HUES6 (cell line): Measurements from ENCODE around the gene SMYD3.

Experiments
- H3K27ac ChIP-seq: 2 replicates; pipeline ENCODE4 v1.7.0; 2013; ENCODE audit warnings: low read depth, mild to moderate bottlenecking, low read length, inconsistent platforms
- H3K27me3 ChIP-seq: 2 replicates; pipeline ENCODE4 v1.6.1; 2013; ENCODE audit warnings: low read length; ENCODE audit not compliant: control insufficient read depth, insufficient read depth
- H3K36me3 ChIP-seq: 2 replicates; pipeline ENCODE4 v1.6.1; 2013; ENCODE audit warnings: low read length; ENCODE audit not compliant: control insufficient read depth, insufficient read depth
- H3K4me1 ChIP-seq: 2 replicates; pipeline ENCODE4 v1.6.1; 2013; ENCODE audit warnings: low read length; ENCODE audit not compliant: control insufficient read depth, insufficient read depth
- H3K4me3 ChIP-seq: 2 replicates; pipeline ENCODE4 v1.5.1; 2013; ENCODE audit warnings: low read depth, low read length
- H3K9ac ChIP-seq: one replicate; pipeline ENCODE4 v1.6.1; 2013; ENCODE audit warnings: mild to moderate bottlenecking, low read length
- H3K9me3 ChIP-seq: 2 replicates; pipeline ENCODE4 v1.6.1; 2013; ENCODE audit warnings: low read depth, low read length; ENCODE audit not compliant: control insufficient read depth, insufficient read depth

The SMYD3 gene

DNA sequence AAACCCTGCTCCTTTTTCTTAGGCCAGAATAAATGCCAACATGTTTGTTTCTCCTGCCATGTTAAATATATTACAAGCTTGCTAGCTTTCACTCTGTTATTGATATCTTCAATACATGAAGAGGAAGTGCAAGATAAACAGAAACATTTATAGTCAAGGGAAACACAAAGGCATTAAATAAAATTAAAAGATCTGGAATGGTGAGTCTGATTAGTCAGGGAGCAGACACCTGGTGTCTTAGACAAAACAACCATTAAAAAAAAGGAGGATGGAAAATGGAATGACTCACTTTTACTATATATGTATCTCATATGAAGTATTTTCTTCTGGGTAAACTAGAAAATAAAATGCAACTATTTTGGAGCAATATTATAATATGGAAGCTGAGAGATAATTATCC, 123.3 kb downstream of the SMYD3 start:
- H3K9ac ChIP-seq = no peak overlapping the region
- peaks cover 5% of the 10 kb centered on the region; the same call in 1 of the 2 replicates for H3K4me1 ChIP-seq
- no peaks in the 10 kb centered on the region for H3K27me3 ChIP-seq
- H3K9me3 ChIP-seq = no peaks in the 10 kb centered on the region
- no peaks in the 10 kb centered on the region for H3K36me3 ChIP-seq
- no peak overlapping the region for H3K4me3 ChIP-seq
- H3K27ac ChIP-seq = no peak overlapping the region

DNA sequence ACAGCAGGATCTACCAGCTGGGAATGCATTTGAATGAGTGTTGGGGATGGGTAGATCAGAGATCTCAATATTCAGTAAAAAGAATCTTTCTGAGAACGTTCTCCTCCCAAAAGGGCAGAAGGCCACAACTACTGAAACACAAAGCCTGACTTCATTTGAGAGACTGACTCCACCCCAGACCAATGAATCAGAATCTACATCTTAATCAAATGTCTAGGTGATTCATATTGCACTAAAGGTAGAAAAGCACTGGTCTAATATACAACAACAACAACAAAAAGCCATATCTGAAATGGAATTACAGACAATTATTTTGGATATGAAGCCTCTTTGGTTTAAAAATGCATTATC, 123.9 kb downstream of the SMYD3 start:
- Histone ChIP-seq H3K36me3 (no peaks in the 10 kb centered on the region), H3K27ac (no peak overlapping the region), H3K4me1 (peaks cover 5% of the 10 kb centered on the region; the same call in 1 of the 2 replicates), H3K9ac (no peak overlapping the region), H3K27me3 (no peaks in the 10 kb centered on the region), H3K4me3 (no peak overlapping the region), H3K9me3 (no peaks in the 10 kb centered on the region)

DNA sequence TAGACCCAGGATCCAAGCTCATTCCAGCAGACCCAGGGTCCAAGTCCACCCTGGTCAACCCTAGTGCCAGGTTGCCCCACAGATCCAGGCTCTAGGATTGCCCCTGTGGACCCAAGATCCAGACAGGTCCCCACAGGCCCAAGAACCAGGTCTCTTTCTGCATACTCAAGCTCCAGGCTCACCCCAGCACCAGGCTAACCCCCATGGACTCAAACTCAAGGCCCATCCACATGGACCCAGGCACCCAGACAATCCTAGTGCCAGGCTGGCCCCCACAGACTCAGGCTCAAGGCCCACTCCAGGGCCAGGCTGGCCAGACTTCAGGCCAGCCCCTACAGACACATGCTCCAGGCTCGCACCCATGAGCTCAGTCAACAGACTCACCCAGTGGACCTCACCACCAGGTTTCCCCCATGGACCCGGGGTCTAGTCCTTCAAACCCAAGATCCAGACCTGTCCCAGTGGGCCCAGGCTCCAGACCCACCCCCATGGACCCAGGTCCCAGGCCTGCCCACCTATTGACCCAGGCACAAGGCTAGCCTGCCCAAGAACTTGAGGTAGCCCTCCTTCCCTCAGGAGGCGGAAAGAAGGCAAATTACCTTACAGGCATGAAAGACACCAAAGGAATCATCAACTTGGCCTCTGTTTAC, 124.4 kb downstream of the SMYD3 start:
- no peaks in the 10 kb centered on the region for H3K36me3 ChIP-seq
- peaks cover 5% of the 10 kb centered on the region; the same call in 1 of the 2 replicates for H3K4me1 ChIP-seq
- no peak overlapping the region for H3K9ac ChIP-seq
- H3K27me3 ChIP-seq = no peaks in the 10 kb centered on the region
- no peaks in the 10 kb centered on the region for H3K9me3 ChIP-seq
- no peak overlapping the region for H3K27ac ChIP-seq
- H3K4me3 ChIP-seq = no peak overlapping the region

DNA sequence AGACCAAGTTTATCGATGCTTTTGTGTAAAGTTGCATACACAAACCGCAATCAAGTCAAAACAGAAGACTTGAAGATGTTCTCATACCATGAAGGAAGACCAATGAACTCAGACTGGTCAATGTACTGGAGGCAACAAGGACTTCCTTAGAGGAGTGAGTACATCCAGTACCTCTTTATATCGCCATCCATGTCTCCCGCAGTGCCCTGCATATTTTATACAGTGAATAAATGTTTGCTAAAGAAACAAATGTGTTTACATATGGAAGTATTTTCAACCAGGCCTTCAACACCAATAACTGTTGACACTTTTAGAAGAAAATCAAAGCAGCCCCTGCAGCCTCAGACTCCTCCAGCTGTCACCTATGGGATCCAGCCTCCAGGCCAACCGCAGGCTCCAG, 125.6 kb downstream of the SMYD3 start:
- Histone ChIP-seq H3K4me1 (peaks cover 5% of the 10 kb centered on the region; the same call in 1 of the 2 replicates), H3K27me3 (no peaks in the 10 kb centered on the region), H3K36me3 (no peaks in the 10 kb centered on the region), H3K27ac (no peak overlapping the region), H3K4me3 (no peak overlapping the region), H3K9me3 (no peaks in the 10 kb centered on the region), H3K9ac (no peak overlapping the region)

DNA sequence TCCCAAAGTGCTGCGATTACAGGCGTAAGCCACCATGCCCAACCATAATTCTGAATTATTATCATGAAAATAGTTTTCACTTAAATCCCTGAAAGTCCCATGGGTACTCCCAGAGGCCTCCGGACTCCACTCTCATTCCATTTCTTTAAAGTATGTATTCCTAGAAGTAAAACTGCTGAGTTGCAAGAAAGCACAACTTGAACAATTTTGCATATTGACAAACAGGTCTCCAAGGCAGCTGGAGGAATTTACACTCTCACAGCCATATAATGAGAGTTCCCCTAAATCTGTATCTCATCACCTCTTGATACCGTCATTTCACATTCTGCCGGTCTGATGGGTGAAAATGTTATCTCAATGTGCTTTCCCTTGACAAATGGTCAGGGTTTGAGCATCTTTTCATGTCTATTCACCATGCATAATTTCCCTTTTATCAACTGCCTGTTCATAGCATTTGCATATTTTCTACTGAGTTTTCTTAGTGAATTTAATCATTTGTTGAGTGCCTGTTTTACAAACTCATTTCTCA, 129.4 kb downstream of the SMYD3 start:
- Histone ChIP-seq H3K27me3 (no peaks in the 10 kb centered on the region), H3K4me3 (no peak overlapping the region), H3K9ac (no peak overlapping the region), H3K36me3 (no peaks in the 10 kb centered on the region), H3K27ac (no peak overlapping the region), H3K4me1 (peaks cover under 1% of the 10 kb centered on the region; the same call in 1 of the 2 replicates), H3K9me3 (no peaks in the 10 kb centered on the region)

DNA sequence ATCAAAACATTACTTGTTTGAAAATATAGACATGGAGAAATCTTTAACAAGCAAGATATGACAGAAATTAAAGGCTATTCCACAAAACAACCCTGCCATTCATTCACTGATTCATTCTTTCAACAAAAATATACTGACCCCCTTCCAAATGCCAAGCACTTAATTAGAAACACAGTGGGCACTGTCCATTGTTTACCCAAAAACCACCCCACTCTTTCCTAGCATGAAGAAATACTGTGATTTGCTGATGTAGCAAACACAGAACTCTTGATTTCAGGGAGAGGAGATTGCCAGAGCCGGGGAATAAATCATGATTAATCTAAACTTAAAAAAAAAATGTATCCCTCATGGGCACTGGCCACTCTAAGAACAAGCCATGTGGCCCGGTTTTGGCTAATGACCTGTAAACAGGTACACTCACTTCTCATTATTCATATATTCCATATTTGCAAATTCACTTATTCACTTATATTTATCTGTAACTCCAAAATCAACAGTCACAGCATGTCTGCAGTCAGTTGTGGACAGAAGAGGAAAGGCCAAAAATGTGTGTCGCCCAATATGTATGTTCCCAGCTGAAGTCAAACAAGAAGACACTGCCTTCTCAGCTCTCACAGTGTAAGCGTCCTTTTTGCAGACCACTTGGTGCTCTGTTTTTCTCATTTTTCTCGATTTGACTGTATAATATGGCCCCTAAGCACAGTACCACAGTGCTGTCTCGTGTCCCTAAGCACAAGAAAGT, 133.1 kb downstream of the SMYD3 start:
- Histone ChIP-seq H3K36me3 (no peaks in the 10 kb centered on the region), H3K27ac (no peak overlapping the region), H3K9me3 (no peaks in the 10 kb centered on the region), H3K4me1 (peaks cover 4% of the 10 kb centered on the region; the same call in 1 of the 2 replicates), H3K27me3 (no peaks in the 10 kb centered on the region), H3K9ac (no peak overlapping the region), H3K4me3 (no peak overlapping the region)

DNA sequence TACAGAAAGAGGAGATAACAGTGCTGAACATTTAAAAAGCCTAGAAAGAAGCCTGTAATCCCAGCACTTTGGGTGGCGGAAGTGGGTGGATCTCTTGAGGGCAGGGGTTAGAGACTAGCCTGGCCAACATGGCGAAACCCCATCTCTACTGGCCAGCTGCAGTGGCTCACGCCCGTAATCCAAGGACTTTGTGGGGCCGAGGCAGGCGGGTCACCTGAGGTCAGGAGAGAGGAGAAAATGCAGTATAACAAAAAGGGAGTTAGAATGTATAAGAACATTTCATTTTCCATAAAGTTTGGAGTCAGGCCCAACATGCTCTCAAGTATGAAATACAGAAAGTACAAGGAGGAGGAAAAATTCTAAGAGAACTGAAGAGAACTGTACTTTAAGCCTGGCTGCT, 134.5 kb downstream of the SMYD3 start:
- H3K27me3 ChIP-seq = no peaks in the 10 kb centered on the region
- H3K9me3 ChIP-seq = no peaks in the 10 kb centered on the region
- no peak overlapping the region for H3K4me3 ChIP-seq
- no peak overlapping the region for H3K27ac ChIP-seq
- peaks cover 4% of the 10 kb centered on the region; the same call in 1 of the 2 replicates for H3K4me1 ChIP-seq
- H3K36me3 ChIP-seq = no peaks in the 10 kb centered on the region
- no peak overlapping the region for H3K9ac ChIP-seq

DNA sequence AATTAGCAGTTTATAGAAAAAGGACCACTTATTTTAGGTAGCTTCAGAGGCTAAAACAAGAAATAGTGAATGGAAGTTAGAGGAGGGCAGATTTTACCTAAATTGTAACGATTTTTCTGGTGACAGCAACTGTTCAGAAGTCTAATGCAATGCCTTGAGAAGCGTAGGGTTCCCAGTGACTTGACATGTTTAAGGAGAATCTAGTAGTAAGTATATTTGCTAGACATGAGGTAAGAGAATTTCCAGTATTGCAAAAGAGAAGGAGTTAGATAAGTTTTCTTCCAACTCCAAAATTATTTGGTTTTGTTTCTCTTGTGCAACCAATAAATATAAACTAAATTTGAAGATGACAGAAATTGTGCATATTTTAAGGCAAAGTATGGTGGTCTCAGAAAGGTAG, 140.0 kb downstream of the SMYD3 start:
- Histone ChIP-seq H3K27me3 (no peaks in the 10 kb centered on the region), H3K4me1 (0 out of 2 replicates have a peak, but pooled peaks cover 3% of the 10 kb centered on the region), H3K27ac (no peak overlapping the region), H3K4me3 (no peak overlapping the region), H3K9me3 (peaks cover 3% of the 10 kb centered on the region; the same call in 1 of the 2 replicates), H3K36me3 (no peaks in the 10 kb centered on the region), H3K9ac (no peak overlapping the region)

DNA sequence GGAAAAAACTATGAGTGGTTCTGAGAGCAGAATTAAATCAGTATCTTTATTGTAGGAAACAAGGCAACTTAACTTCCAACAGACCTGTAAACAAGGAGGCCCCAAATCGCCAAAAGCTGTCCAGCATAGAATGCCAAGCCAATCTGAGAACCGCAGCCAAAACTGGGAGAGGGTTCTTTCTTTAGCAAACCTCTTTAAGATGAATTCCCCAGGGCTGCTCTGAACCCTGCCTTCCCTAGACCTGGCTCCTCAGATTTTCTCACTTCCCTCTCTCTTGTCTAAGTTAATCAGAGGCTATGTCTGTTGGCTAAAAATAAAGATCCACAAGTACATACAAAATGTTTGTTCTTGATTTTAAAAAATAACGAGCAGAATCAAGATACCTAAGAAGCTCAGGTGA, 141.4 kb downstream of the SMYD3 start:
- Histone ChIP-seq H3K27ac (no peak overlapping the region), H3K4me1 (0 out of 2 replicates have a peak, but pooled peaks cover 3% of the 10 kb centered on the region), H3K27me3 (no peaks in the 10 kb centered on the region), H3K36me3 (no peaks in the 10 kb centered on the region), H3K9me3 (peaks cover 7% of the 10 kb centered on the region; the same call in 1 of the 2 replicates), H3K9ac (no peak overlapping the region), H3K4me3 (no peak overlapping the region)

DNA sequence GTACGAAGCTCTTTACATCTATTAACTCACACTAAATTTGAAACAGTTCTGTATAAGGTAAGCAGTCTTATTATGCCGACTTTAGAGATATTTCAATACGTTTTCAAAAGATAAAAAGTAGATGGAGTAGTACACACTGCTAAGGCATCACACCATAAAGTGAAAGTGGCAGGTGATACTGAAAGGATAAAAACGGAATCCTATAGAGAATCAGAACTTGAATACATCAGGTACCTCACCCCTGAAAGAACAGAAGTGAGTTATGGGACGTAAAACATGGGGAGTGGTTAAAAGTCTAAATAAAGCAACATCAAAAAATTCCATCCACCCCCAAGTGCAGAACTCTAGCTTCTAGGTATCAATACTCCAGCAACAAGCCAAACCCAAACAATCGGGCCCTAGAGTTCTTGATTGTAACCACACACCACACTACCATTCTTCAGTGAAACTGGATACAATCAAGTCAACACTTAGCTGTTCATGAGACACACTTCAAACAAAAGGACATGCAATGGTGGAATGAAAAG, 142.6 kb downstream of the SMYD3 start:
- no peaks in the 10 kb centered on the region for H3K36me3 ChIP-seq
- no peak overlapping the region for H3K4me3 ChIP-seq
- no peak overlapping the region for H3K27ac ChIP-seq
- H3K27me3 ChIP-seq = no peaks in the 10 kb centered on the region
- 0 out of 2 replicates have a peak, but pooled peaks cover 3% of the 10 kb centered on the region for H3K4me1 ChIP-seq
- no peak overlapping the region for H3K9ac ChIP-seq
- H3K9me3 ChIP-seq = peaks cover 7% of the 10 kb centered on the region; the same call in 1 of the 2 replicates
